Measurements from ENCODE around the gene SGCD.

The SGCD gene

GRCh38 chr5:156706631-156707030 lies 379.7 kb downstream of the SGCD start:
- no peak for DNase-seq

- DNase-seq = no peak
These were observed 380.8 kb downstream of the SGCD start for GRCh38 chr5:156707750-156708149.

GRCh38 chr5:156715287-156715686 lies 388.3 kb downstream of the SGCD start:
- DNase-seq = no peak

- no peak for DNase-seq
These were observed 389.8 kb downstream of the SGCD start for GRCh38 chr5:156716591-156717380.

GRCh38 chr5:156718985-156719384 lies 392.0 kb downstream of the SGCD start:
- DNase-seq = no peak

GRCh38 chr5:156722358-156722757 lies 395.4 kb downstream of the SGCD start:
- no peak for DNase-seq

- DNase-seq = no peak
These were observed 408.5 kb downstream of the SGCD start for GRCh38 chr5:156735477-156735876.

GRCh38 chr5:156741516-156741915 lies 414.6 kb downstream of the SGCD start:
- DNase-seq = no peak

GRCh38 chr5:156753846-156754245 lies 426.9 kb downstream of the SGCD start:
- DNase-seq = no peak

- DNase-seq = no peak
These were observed 428.6 kb downstream of the SGCD start for GRCh38 chr5:156755421-156756087.

GRCh38 chr5:156758011-156758791 lies 431.2 kb downstream of the SGCD start:
- no peak for DNase-seq

- no peak for DNase-seq
These were observed 432.2 kb downstream of the SGCD start for GRCh38 chr5:156759156-156759555.

- no peak for DNase-seq
These were observed 435.8 kb downstream of the SGCD start for GRCh38 chr5:156762771-156763170.

- DNase-seq = no peak
These were observed 437.4 kb downstream of the SGCD start for GRCh38 chr5:156764176-156764971.

- no peak for DNase-seq
These were observed 447.3 kb downstream of the SGCD start for GRCh38 chr5:156774273-156774672.

GRCh38 chr5:156778139-156778706 lies 451.3 kb downstream of the SGCD start:
- no peak for DNase-seq

- DNase-seq = no peak
These were observed 451.8 kb downstream of the SGCD start for GRCh38 chr5:156778752-156779151.

GRCh38 chr5:156779436-156779835 lies 452.5 kb downstream of the SGCD start:
- DNase-seq = no peak

- DNase-seq = no peak
These were observed 456.1 kb downstream of the SGCD start for GRCh38 chr5:156783092-156783491.

- no peak for DNase-seq
These were observed 467.7 kb downstream of the SGCD start for GRCh38 chr5:156794687-156795086.

- no peak for DNase-seq
These were observed 471.2 kb downstream of the SGCD start for GRCh38 chr5:156798201-156798600.

GRCh38 chr5:156799171-156799570 lies 472.2 kb downstream of the SGCD start:
- no peak for DNase-seq

- no peak for DNase-seq
These were observed 474.0 kb downstream of the SGCD start for GRCh38 chr5:156800929-156801328.
